NCI-H128 (cell line): Measurements from ENCODE around the gene GATA3.
"Not testable (repeated sequence)": the region's sequence is repeated elsewhere in the genome, so short reads cannot be mapped to it uniquely, and the experiment has no call there.

ENCODE experiments used
- DNase-seq: peaks from one replicate; lab custom pipeline; 2025; ENCODE audit not compliant: unreplicated experiment; lab: John Stamatoyannopoulos, UW

Gene GATA3

GRCh38 chr10:8054494-8055407 lies at the start of gene GATA3:
Gene GATA3 (plus strand): TSS chr10:8054688. CDS start chr10:8055656, 968 bp downstream.
- DNase-seq, result no peak

GRCh38 chr10:8006274-8006999 lies 48.1 kb upstream of the GATA3 start:
- no peak for DNase-seq

- DNase-seq, result no peak
Observed at GRCh38 chr10:8009031-8009430, 45.5 kb upstream of the GATA3 start.

- DNase-seq, result no peak
Observed at GRCh38 chr10:8013006-8013405, 41.5 kb upstream of the GATA3 start.

GRCh38 chr10:8013619-8014018 lies 40.9 kb upstream of the GATA3 start:
- no peak for DNase-seq

- DNase-seq, result no peak
Observed at GRCh38 chr10:8014649-8015048, 39.8 kb upstream of the GATA3 start.

GRCh38 chr10:8017277-8017676 lies 37.2 kb upstream of the GATA3 start:
- DNase-seq, result no peak

- no peak for DNase-seq
Observed at GRCh38 chr10:8023321-8023720, 31.2 kb upstream of the GATA3 start.

- no peak for DNase-seq
Observed at GRCh38 chr10:8023851-8024250, 30.6 kb upstream of the GATA3 start.

- DNase-seq, result no peak
Observed at GRCh38 chr10:8026349-8027259, 27.9 kb upstream of the GATA3 start.

GRCh38 chr10:8031211-8031610 lies 23.3 kb upstream of the GATA3 start:
- not testable (repeated sequence) for DNase-seq

GRCh38 chr10:8032558-8032957 lies 21.9 kb upstream of the GATA3 start:
- DNase-seq, result no peak

- no peak for DNase-seq
Observed at GRCh38 chr10:8033812-8034465, 20.5 kb upstream of the GATA3 start.

GRCh38 chr10:8034466-8035005 lies 20.0 kb upstream of the GATA3 start:
- no peak for DNase-seq

- no peak for DNase-seq
Observed at GRCh38 chr10:8035006-8035640, 19.4 kb upstream of the GATA3 start.

GRCh38 chr10:8035641-8036470 lies 18.6 kb upstream of the GATA3 start:
- DNase-seq, result no peak

- DNase-seq, result no peak
Observed at GRCh38 chr10:8036506-8037198, 17.8 kb upstream of the GATA3 start.

GRCh38 chr10:8037199-8037801 lies 17.2 kb upstream of the GATA3 start:
- DNase-seq, result no peak
